Hepatocyte (in vitro differentiated cells): Measurements from ENCODE around the gene MAGEB17.

ENCODE experiments used
- EZH2 ChIP-seq: fragments of 200-600 bp; sonication (generic); IDR thresholded peaks from 2 replicates; pipeline ENCODE4 v1.6.1; 2016; ENCODE audit warnings: antibody characterized with exemption, mild to moderate bottlenecking, borderline replicate concordance
- TF ChIP-seq, protein P1 (sequence below): fragments of 200-600 bp; sonication (generic); IDR thresholded peaks from 2 replicates; pipeline ENCODE4 v1.5.1; 2016; ENCODE audit warnings: antibody characterized with exemption, mild to moderate bottlenecking; ENCODE audit not compliant: poor library complexity

DNA sequence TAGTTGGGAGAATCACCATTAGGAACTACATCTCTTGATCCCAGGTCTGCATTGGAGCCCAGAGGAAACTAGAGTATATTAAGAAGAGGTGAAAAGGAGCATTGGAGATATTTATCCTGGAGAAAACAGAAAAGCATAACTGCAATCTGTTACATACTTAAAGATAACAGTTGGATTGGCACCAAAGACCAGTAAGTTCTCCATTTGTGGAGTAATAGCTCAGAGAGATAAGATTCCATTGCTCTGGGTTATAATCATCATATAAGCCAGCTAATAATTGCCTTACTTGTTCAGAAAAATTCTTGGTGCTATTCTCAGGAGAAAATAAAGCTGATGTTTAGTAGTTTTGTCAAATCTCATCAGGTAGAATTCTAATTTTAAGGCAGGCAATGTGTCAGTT, 23.3 kb upstream of the MAGEB17 start:
- TF ChIP-seq, protein P1, sequence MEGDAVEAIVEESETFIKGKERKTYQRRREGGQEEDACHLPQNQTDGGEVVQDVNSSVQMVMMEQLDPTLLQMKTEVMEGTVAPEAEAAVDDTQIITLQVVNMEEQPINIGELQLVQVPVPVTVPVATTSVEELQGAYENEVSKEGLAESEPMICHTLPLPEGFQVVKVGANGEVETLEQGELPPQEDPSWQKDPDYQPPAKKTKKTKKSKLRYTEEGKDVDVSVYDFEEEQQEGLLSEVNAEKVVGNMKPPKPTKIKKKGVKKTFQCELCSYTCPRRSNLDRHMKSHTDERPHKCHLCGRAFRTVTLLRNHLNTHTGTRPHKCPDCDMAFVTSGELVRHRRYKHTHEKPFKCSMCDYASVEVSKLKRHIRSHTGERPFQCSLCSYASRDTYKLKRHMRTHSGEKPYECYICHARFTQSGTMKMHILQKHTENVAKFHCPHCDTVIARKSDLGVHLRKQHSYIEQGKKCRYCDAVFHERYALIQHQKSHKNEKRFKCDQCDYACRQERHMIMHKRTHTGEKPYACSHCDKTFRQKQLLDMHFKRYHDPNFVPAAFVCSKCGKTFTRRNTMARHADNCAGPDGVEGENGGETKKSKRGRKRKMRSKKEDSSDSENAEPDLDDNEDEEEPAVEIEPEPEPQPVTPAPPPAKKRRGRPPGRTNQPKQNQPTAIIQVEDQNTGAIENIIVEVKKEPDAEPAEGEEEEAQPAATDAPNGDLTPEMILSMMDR: no peak
- no peak for TF ChIP-seq EZH2
